ENCODE data around the gene SH3D19. TPM values are rescaled to one million over a fixed set of nuclear protein-coding genes. Genes with fewer than 3 reads are reported as not detected.
A peak's percentile ranks its signal among the peaks of the same experiment; 100 is the strongest.

SH3D19 gene
- total RNA-seq, 2 donors from 2014 or later = 94.8 to 143 TPM

GRCh38 chr4:151107063-151107462 lies 218.3 kb downstream of the SH3D19 start:
- peaks cover 3 to 6% of the 10 kb centered on the region in 2 donors for H3K4me1 ChIP-seq (ENCODE audit: control insufficient read depth in 1 of 2, low read depth in 2 of 2)
- no peak overlapping the region for H3K4me3 ChIP-seq
- TF ChIP-seq, protein P1, sequence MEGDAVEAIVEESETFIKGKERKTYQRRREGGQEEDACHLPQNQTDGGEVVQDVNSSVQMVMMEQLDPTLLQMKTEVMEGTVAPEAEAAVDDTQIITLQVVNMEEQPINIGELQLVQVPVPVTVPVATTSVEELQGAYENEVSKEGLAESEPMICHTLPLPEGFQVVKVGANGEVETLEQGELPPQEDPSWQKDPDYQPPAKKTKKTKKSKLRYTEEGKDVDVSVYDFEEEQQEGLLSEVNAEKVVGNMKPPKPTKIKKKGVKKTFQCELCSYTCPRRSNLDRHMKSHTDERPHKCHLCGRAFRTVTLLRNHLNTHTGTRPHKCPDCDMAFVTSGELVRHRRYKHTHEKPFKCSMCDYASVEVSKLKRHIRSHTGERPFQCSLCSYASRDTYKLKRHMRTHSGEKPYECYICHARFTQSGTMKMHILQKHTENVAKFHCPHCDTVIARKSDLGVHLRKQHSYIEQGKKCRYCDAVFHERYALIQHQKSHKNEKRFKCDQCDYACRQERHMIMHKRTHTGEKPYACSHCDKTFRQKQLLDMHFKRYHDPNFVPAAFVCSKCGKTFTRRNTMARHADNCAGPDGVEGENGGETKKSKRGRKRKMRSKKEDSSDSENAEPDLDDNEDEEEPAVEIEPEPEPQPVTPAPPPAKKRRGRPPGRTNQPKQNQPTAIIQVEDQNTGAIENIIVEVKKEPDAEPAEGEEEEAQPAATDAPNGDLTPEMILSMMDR (IDR thresholded peaks at IDR 0.05) = no peak
- no peaks in the 10 kb centered on the region for H3K9me3 ChIP-seq
- peaks cover 24% of the 10 kb centered on the region for H3K36me3 ChIP-seq
- no peaks in the 10 kb centered on the region for H3K27me3 ChIP-seq (replicated peaks; ENCODE audit: insufficient read depth)
- no peak for ATAC-seq (ENCODE audit: insufficient number of reproducible peaks, low FRiP score, low read depth)
- DNase-seq (ENCODE audit: low spot score) = no peak
- H3K27ac ChIP-seq = no peak overlapping the region

- TF ChIP-seq, protein P1 (IDR thresholded peaks at IDR 0.05) = no peak
- Histone ChIP-seq H3K27ac (no peak overlapping the region), H3K36me3 (peaks cover 30% of the 10 kb centered on the region), H3K4me1 (ENCODE audit: control insufficient read depth in 1 of 2, low read depth in 2 of 2) (peaks cover 15 to 21% of the 10 kb centered on the region in 2 donors), H3K4me3 (no peak overlapping the region), H3K9me3 (no peaks in the 10 kb centered on the region), H3K27me3 (replicated peaks; ENCODE audit: insufficient read depth) (no peaks in the 10 kb centered on the region)
- ATAC-seq (ENCODE audit: insufficient number of reproducible peaks, low FRiP score, low read depth) (no peak), DNase-seq (ENCODE audit: low spot score) (no peak)
These were observed 219.9 kb downstream of the SH3D19 start for GRCh38 chr4:151105454-151106032.

- H3K4me3 ChIP-seq = no peak overlapping the region
- DNase-seq (ENCODE audit: low spot score) (no peak), ATAC-seq (ENCODE audit: insufficient number of reproducible peaks, low FRiP score, low read depth) (no peak)
- peaks cover 18 to 24% of the 10 kb centered on the region in 2 donors for H3K4me1 ChIP-seq (ENCODE audit: control insufficient read depth in 1 of 2, low read depth in 2 of 2)
- no peaks in the 10 kb centered on the region for H3K27me3 ChIP-seq (replicated peaks; ENCODE audit: insufficient read depth)
- peaks cover 27% of the 10 kb centered on the region for H3K36me3 ChIP-seq
- TF ChIP-seq, protein P1 (IDR thresholded peaks at IDR 0.05) = no peak
- H3K27ac ChIP-seq = no peak overlapping the region
- no peaks in the 10 kb centered on the region for H3K9me3 ChIP-seq
These were observed 220.8 kb downstream of the SH3D19 start for GRCh38 chr4:151104621-151105020.

DNA sequence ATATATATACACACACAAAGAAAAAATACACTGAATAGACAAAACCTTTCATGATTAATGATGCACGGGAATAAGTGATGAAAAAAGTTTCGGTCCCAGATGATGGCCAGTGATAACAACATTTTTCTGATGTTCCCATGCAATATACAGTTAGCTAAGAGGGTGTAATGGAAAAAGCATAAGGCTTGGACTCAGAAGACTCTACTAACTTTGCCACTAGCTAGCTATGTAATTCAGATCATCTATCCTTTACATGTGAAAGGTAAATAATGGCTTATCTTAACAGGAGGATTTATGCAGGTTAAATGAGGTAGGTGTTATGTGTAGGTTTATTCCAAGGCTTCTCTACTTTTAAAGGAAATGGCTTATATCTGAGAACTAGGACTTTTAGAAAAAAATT lies 221.6 kb downstream of the SH3D19 start:
- peaks cover 27% of the 10 kb centered on the region for H3K36me3 ChIP-seq

DNA sequence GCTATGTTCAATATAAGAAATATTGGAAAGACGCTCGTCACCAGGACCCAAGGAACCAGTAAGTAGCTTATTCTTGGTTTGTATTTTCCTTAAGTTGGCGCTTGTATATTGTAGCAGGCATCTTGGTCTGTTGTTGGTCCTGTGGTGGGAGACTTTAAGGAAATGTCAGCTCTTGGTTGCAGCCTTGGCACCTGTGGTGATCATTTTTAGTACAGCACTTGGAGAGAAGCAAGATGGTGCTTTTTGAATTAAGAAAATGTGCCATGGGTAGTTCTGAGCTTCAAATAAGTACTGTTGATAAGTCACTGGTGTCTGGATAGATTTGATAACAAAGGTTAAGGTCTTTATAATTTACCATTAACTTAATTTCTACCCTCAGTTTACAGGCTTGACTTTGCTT lies 224.9 kb downstream of the SH3D19 start:
- TF ChIP-seq, protein P1 (IDR thresholded peaks at IDR 0.05) = no peak
- ATAC-seq (ENCODE audit: insufficient number of reproducible peaks, low FRiP score, low read depth) = no peak
- Histone ChIP-seq H3K27me3 (replicated peaks; ENCODE audit: insufficient read depth) (no peaks in the 10 kb centered on the region), H3K9me3 (no peaks in the 10 kb centered on the region), H3K4me1 (ENCODE audit: control insufficient read depth in 1 of 2, low read depth in 2 of 2) (peaks cover 15 to 20% of the 10 kb centered on the region in 2 donors), H3K4me3 (peak overlapping the region; percentile 88), H3K36me3 (peaks cover 22% of the 10 kb centered on the region), H3K27ac (peak overlapping the region; percentile 80 to 85)
- no peak for DNase-seq (ENCODE audit: low spot score)

More for the DNA sequence above, 221.6 kb downstream of the SH3D19 start:
- Histone ChIP-seq H3K4me1 (ENCODE audit: control insufficient read depth in 1 of 2, low read depth in 2 of 2) (peaks cover 18 to 24% of the 10 kb centered on the region in 2 donors), H3K4me3 (no peak overlapping the region), H3K9me3 (no peaks in the 10 kb centered on the region), H3K27ac (no peak overlapping the region), H3K27me3 (replicated peaks; ENCODE audit: insufficient read depth) (no peaks in the 10 kb centered on the region)
- DNase-seq (ENCODE audit: low spot score) = no peak
- TF ChIP-seq, protein P1 (IDR thresholded peaks at IDR 0.05) = no peak
- ATAC-seq (ENCODE audit: insufficient number of reproducible peaks, low FRiP score, low read depth) = no peak

Measured in thoracic aorta (tissue), 2 donors.